LNCaP clone FGC (cell line): ENCODE data around the gene BCL11B.

ENCODE experiments used
- DNase-seq: peaks from one replicate; pipeline ENCODE4 v3.0.0-alpha.2; 2011; ENCODE audit warnings: low read depth
- H3K4me3 ChIP-seq: 2 replicates; pipeline ENCODE4 v1.5.1; 2011; ENCODE audit warnings: mild to moderate bottlenecking, low read depth, low read length, control low read depth
- TF ChIP-seq, protein P1 (sequence below): IDR thresholded peaks from 2 replicates; pipeline ENCODE4 v1.5.1; 2012; ENCODE audit warnings: mild to moderate bottlenecking; ENCODE audit not compliant: control insufficient read depth, insufficient read depth; ENCODE audit errors: extremely low read depth

The BCL11B gene

DNA sequence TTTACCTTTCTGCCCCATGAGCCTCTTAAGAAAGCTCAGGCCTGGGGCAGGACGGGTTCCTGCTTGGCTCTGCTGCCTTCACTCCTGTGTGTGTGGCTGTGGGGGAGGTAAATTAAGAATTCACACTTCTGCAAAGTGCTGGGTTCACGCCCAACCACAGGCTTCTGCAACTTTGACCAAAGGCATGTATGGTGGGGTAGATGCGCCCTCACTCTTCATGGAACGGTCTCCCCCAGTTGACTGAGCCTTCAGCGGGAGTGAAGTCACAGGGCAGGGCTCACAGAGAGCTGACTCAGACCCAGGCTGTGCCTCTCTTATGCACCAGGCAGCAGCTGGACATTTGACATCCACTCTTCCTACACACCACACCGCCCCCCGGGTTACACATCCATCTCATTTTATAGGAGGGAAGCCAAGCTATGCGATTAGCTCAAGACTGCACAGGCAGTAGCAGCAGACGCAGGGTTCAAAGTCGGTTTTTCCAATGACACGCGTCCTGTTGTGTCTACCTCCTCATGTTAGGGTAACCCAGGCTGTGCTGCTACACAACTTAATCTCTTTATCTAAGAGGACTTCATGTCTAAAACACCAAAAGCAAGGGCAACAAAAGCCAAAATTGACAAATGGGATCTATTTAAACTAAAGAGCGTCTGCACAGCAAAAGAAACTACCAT, 15.4 kb upstream of the BCL11B start:
- TF ChIP-seq, protein P1, sequence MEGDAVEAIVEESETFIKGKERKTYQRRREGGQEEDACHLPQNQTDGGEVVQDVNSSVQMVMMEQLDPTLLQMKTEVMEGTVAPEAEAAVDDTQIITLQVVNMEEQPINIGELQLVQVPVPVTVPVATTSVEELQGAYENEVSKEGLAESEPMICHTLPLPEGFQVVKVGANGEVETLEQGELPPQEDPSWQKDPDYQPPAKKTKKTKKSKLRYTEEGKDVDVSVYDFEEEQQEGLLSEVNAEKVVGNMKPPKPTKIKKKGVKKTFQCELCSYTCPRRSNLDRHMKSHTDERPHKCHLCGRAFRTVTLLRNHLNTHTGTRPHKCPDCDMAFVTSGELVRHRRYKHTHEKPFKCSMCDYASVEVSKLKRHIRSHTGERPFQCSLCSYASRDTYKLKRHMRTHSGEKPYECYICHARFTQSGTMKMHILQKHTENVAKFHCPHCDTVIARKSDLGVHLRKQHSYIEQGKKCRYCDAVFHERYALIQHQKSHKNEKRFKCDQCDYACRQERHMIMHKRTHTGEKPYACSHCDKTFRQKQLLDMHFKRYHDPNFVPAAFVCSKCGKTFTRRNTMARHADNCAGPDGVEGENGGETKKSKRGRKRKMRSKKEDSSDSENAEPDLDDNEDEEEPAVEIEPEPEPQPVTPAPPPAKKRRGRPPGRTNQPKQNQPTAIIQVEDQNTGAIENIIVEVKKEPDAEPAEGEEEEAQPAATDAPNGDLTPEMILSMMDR = no peak
- DNase-seq = no peak
- H3K4me3 ChIP-seq = no peak overlapping the region

DNA sequence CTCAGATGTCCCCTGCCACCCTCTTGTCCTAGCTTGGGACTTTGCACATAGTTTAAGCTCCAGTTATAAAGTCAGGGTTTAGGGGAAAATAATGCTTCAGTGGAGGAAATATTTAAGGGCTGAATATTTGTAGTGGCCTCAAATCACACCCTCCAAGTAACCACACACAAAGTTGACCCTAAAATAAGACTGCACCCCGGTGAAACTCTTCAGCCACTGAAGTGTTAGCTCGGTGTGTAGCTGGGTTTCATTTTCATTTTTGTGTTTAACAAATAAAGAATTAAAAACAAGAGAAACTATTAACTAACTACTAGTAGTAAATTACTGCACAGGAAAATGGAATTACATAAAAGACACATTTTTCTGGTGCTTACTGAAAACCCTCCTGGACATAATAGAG, 14.8 kb upstream of the BCL11B start:
- TF ChIP-seq, protein P1 = no peak
- no peak for DNase-seq
- H3K4me3 ChIP-seq = no peak overlapping the region

DNA sequence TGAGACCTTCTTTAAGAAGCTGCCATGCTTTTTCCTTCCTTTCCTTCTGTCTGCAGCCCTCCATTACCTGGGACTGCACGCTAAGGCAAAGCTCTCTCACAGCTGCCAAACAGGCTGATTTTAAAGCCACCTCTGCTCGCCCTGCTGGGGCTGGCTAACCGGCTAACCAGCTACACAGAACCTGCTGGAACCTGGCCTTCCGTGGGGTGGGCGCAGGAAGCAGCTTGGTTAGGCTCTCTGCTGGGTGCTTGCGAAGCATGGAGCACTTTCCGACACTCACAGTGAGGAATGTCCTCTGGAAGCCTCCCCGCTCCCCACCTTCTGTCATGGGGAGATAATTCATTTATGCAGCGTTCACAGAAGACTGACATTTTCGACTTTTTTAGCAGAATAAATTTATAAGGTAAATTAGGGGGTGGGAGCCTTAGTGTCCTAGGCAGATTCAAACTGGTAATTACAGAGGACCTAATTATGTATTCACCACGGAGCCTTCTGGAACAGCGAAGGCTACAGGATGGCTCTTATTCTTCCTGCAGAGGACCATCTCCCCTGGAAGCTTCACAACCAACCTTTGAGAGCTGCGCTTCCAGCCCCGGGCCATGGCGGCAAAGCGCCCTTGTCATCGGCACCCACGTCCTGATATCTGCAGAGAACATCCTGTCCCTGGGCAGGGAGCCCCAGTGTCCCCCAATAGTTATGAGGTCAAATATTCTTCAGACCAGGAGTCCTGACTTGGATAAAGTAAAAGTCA, 12.4 kb upstream of the BCL11B start:
- no peak overlapping the region for H3K4me3 ChIP-seq
- TF ChIP-seq, protein P1 = no peak
- DNase-seq = no peak

DNA sequence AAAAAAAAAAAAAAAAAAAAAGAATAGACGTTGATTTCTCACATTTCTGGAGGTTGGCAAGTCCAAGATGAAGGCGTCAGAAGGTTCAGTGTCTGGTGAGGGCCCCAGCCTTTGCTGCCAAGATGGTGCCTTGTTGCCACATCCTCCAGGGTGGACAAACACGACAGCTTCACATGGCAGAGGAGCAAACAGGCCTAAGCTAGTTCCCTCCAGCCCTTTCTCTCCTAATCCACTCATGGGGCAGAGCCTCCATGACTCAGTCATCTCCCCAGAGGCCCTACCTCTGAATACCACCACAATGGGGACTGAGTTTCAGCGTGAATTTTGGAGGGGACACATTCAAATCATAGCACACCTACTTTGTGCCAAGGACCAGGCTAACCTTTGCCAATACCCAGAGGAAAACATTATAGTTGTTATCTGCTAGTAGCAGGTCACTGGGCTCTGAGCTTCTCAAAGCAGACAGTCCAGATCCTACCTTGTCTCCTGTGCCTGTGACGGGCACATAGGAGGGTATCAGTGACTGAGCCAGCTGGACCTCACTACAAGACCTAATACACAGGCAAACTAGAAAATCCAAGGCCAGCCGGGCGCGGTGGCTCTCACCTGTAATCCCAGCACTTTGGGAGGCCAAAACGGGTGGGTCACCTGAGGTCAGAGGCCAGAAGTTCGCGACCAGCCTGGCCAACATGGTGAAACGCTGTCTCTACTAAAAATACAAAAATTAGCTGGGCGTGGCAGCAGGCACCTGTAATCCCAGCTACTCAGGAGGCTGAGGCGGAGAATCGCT, 10.5 kb upstream of the BCL11B start:
- DNase-seq = no peak
- no peak overlapping the region for H3K4me3 ChIP-seq
- TF ChIP-seq, protein P1 = no peak

DNA sequence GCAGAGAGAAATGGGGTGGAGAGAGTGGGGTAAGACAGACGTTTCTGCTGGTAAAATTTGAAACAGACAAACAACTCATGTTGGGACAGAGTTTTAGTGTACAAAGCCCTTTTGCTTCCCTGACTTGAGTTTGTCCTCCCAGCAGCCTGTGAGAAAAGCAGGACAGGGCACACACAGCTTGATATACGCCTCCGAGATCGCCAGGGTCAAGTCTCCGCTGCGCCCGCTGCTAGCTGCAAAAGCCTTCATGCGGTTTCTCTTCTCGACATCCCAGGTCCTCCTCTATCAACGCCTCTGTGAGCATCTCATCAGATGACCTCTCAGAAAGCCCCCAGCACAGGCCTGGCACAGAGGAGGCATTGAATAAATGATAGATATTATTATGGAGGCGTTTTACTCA, 9.4 kb upstream of the BCL11B start:
- H3K4me3 ChIP-seq = no peak overlapping the region
- TF ChIP-seq, protein P1 = no peak
- no peak for DNase-seq

DNA sequence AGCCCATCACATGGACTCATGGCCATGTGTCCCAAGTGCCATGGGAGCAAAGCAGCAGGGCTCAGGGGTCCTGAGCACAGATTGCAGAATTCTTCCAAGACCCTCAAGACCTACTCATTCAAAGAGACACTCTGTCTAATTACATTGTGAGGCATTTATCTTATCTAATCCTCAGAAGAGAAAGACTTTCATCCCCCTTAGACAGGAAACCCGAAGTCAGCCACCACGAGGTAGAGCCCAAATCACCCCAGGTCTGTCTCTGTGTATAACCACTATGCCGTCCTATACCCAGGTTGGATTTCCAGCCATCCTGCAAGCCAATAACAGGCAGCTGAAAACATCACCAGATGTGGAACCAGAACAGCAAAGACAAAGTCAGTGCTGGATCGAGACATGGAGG, 8.9 kb upstream of the BCL11B start:
- DNase-seq = no peak
- H3K4me3 ChIP-seq = no peak overlapping the region
- TF ChIP-seq, protein P1 = no peak
